IMR-90 (cell line): ENCODE data around the gene CFAP300. TPM values are rescaled to one million over a fixed set of nuclear protein-coding genes. Genes with fewer than 3 reads are reported as not detected.
A peak's percentile ranks its signal among the peaks of the same experiment; 100 is the strongest.

Experiments used
- ATAC-seq: fragments of 200-7000 bp; cut with Tn5 transposase; 2 replicates; pipeline ENCODE4 v1.9.1; 2020; ENCODE audit warnings: low read depth, mild to moderate bottlenecking, moderate library complexity
- BruUV-seq: library from RNA; stranded (reverse); fragments of 400-500 nt; replicated peaks from 2 replicates; lab custom pipeline; 2021; lab: Mats Ljungman, UMichigan
- CTCF ChIA-PET: fragments of 300-600 bp; formaldehyde crosslinking; extraction: SDS; loops from one replicate; lab custom pipeline; 2021; ENCODE audit warnings: antibody characterized with exemption; lab: Yijun Ruan, JAX
- POLR2A ChIA-PET: fragments of 300-600 bp; sonication (Branson Sonifier 250); formaldehyde crosslinking; loops from one replicate; lab custom pipeline; 2022; ENCODE audit warnings: antibody characterized with exemption; ENCODE audit not compliant: unreplicated experiment; lab: Charles Lee
- DNase-seq: peaks from one replicate; pipeline ENCODE4 v3.0.0; 2013
- H2AFZ ChIP-seq: replicated peaks from 2 replicates; pipeline ENCODE3; 2013; ENCODE audit warnings: low read length, mild to moderate bottlenecking; ENCODE audit not compliant: poor library complexity
- H2AK5ac ChIP-seq: 2 replicates; pipeline ENCODE4 v1.6.1; 2013; ENCODE audit warnings: low read depth, low read length, inconsistent platforms
- H2AK9ac ChIP-seq: replicated peaks from 2 replicates; pipeline ENCODE3; 2013; ENCODE audit warnings: mild to moderate bottlenecking, low read depth, low read length, moderate library complexity; ENCODE audit not compliant: poor library complexity
- H2BK120ac ChIP-seq: 2 replicates; pipeline ENCODE4 v1.6.1; 2013; ENCODE audit warnings: low read depth, low read length, inconsistent platforms
- H2BK15ac ChIP-seq: 3 replicates; pipeline ENCODE4 v1.6.1; 2013; ENCODE audit warnings: low read depth, low read length, inconsistent platforms
- H2BK20ac ChIP-seq: 2 replicates; pipeline ENCODE4 v1.6.1; 2013; ENCODE audit warnings: low read depth, mild to moderate bottlenecking, inconsistent platforms, low read length, moderate library complexity
- H2BK5ac ChIP-seq: 2 replicates; pipeline ENCODE4 v1.6.1; 2013; ENCODE audit warnings: mild to moderate bottlenecking, low read depth, low read length, inconsistent platforms; ENCODE audit not compliant: poor library complexity, severe bottlenecking
- H3K14ac ChIP-seq: replicated peaks from 2 replicates; pipeline ENCODE4 v1.6.1; 2013; ENCODE audit warnings: low read depth, low read length, inconsistent platforms
- H3K18ac ChIP-seq: 2 replicates; pipeline ENCODE4 v1.6.1; 2013; ENCODE audit warnings: low read depth, low read length, control low read depth
- H3K23ac ChIP-seq: 2 replicates; pipeline ENCODE4 v1.6.1; 2013; ENCODE audit warnings: low read depth, low read length, inconsistent platforms
- H3K27ac ChIP-seq: 2 replicates; pipeline ENCODE4 v1.5.1; 2013; ENCODE audit warnings: mild to moderate bottlenecking, control low read depth, low read length; ENCODE audit not compliant: insufficient read depth
- H3K27me3 ChIP-seq: 2 replicates; pipeline ENCODE4 v1.6.1; 2013; ENCODE audit warnings: low read length; ENCODE audit not compliant: control insufficient read depth, insufficient read depth
- H3K36me3 ChIP-seq: 2 replicates; pipeline ENCODE4 v1.6.1; 2013; ENCODE audit warnings: low read length, mixed read lengths; ENCODE audit not compliant: control insufficient read depth, insufficient read depth
- H3K4ac ChIP-seq: 2 replicates; pipeline ENCODE4 v1.6.1; 2013; ENCODE audit warnings: low read depth, low read length, inconsistent platforms
- H3K4me1 ChIP-seq: 2 replicates; pipeline ENCODE4 v1.6.1; 2013; ENCODE audit warnings: low read length, mixed read lengths; ENCODE audit not compliant: control insufficient read depth, insufficient read depth
- H3K4me2 ChIP-seq: 2 replicates; pipeline ENCODE4 v1.6.1; 2013; ENCODE audit warnings: low read depth, mild to moderate bottlenecking, control low read depth, low read length, moderate library complexity
- H3K4me3 ChIP-seq: 2 replicates; pipeline ENCODE4 v1.5.1; 2013; ENCODE audit warnings: low read depth, mild to moderate bottlenecking, control low read depth, low read length, moderate library complexity; ENCODE audit not compliant: insufficient read depth
- H3K56ac ChIP-seq: 2 replicates; pipeline ENCODE4 v1.6.1; 2013; ENCODE audit warnings: low read length, inconsistent platforms; ENCODE audit not compliant: insufficient read depth; ENCODE audit errors: extremely low read depth
- H3K79me1 ChIP-seq, 2 experiments: 2 replicates each; pipeline ENCODE4 v1.6.1; 2013; ENCODE audit warnings: low read length in 2 of 2, inconsistent platforms in 1 of 2, low read depth in 1 of 2
- H3K9ac ChIP-seq: 2 replicates; pipeline ENCODE4 v1.6.1; 2013; ENCODE audit warnings: low read depth, low read length, control low read depth
- H3K9me1 ChIP-seq: 2 replicates; pipeline ENCODE4 v1.6.1; 2013; ENCODE audit warnings: low read length, inconsistent platforms; ENCODE audit not compliant: insufficient read depth
- H3K9me3 ChIP-seq: 2 replicates; pipeline ENCODE4 v1.6.1; 2013; ENCODE audit warnings: low read length; ENCODE audit not compliant: control insufficient read depth, insufficient read depth
- H4K20me1 ChIP-seq: 2 replicates; pipeline ENCODE4 v1.6.1; 2013; ENCODE audit warnings: low read length, inconsistent platforms; ENCODE audit not compliant: insufficient read depth
- H4K5ac ChIP-seq: 2 replicates; pipeline ENCODE4 v1.6.1; 2013; ENCODE audit warnings: mild to moderate bottlenecking, low read depth, low read length, control low read depth
- H4K8ac ChIP-seq, 2 experiments: 2 replicates each; pipeline ENCODE4 v1.6.1; 2013; ENCODE audit warnings: low read depth in 2 of 2, low read length in 2 of 2, control low read depth in 1 of 2, inconsistent platforms in 1 of 2
- H4K91ac ChIP-seq: 2 replicates; pipeline ENCODE4 v1.6.1; 2013; ENCODE audit warnings: low read depth, low read length, inconsistent platforms; ENCODE audit not compliant: insufficient read depth
- BHLHE40 ChIP-seq: fragments of 150-350 bp; IDR thresholded peaks from 2 replicates; pipeline ENCODE4 v1.6.1; 2016; ENCODE audit warnings: mild to moderate bottlenecking, low read depth, low read length
- CEBPB ChIP-seq: IDR thresholded peaks from 2 replicates; pipeline ENCODE4 v1.6.1; 2012; ENCODE audit warnings: low read depth, low read length, improper control_type of control experiment
- CHD1 ChIP-seq: IDR thresholded peaks from 2 replicates; pipeline ENCODE4 v1.6.1; 2012; ENCODE audit warnings: low read depth, low read length, improper control_type of control experiment
- CTCF ChIP-seq: conservative IDR thresholded peaks from 2 replicates; pipeline ENCODE4 v1.5.1; 2012; ENCODE audit warnings: mild to moderate bottlenecking, low read depth, low read length, improper control_type of control experiment
- ELK1 ChIP-seq: fragments of 150-350 bp; IDR thresholded peaks from 2 replicates; pipeline ENCODE4 v1.6.1; 2016; ENCODE audit warnings: low read depth, mild to moderate bottlenecking, low read length, moderate library complexity, borderline replicate concordance
- FOS ChIP-seq: fragments of 150-350 bp; IDR thresholded peaks from 2 replicates; pipeline ENCODE4 v1.6.1; 2016; ENCODE audit warnings: low read depth, low read length
- MAFK ChIP-seq: IDR thresholded peaks from 2 replicates; pipeline ENCODE4 v1.6.1; 2012; ENCODE audit warnings: low read depth, low read length, improper control_type of control experiment
- MAZ ChIP-seq: IDR thresholded peaks from 2 replicates; pipeline ENCODE4 v1.6.1; 2012; ENCODE audit warnings: low read depth, mild to moderate bottlenecking, low read length, improper control_type of control experiment, moderate library complexity, borderline replicate concordance
- MXI1 ChIP-seq: IDR thresholded peaks from 2 replicates; pipeline ENCODE4 v1.6.1; 2012; ENCODE audit warnings: low read depth, mild to moderate bottlenecking, low read length, moderate library complexity, borderline replicate concordance
- NFE2L2 ChIP-seq: fragments of 150-350 bp; IDR thresholded peaks from 2 replicates; pipeline ENCODE4 v1.6.1; 2016; ENCODE audit warnings: low read depth, mild to moderate bottlenecking, low read length
- POLR2A ChIP-seq: IDR thresholded peaks from 2 replicates; pipeline ENCODE4 v1.6.1; 2012; ENCODE audit warnings: mild to moderate bottlenecking, low read depth, low read length
- RAD21 ChIP-seq: IDR thresholded peaks from 2 replicates; pipeline ENCODE4 v1.6.1; 2012; ENCODE audit warnings: low read length, improper control_type of control experiment
- RCOR1 ChIP-seq: IDR thresholded peaks from 2 replicates; pipeline ENCODE4 v1.6.1; 2012; ENCODE audit warnings: mild to moderate bottlenecking, low read length, improper control_type of control experiment; ENCODE audit not compliant: insufficient replicate concordance
- RFX5 ChIP-seq: IDR thresholded peaks from 2 replicates; pipeline ENCODE4 v1.8.0; 2012; ENCODE audit warnings: low read depth, mild to moderate bottlenecking, low read length, moderate library complexity
- SMC3 ChIP-seq: fragments of 150-350 bp; IDR thresholded peaks from 2 replicates; pipeline ENCODE4 v1.6.1; 2016; ENCODE audit warnings: low read depth, mild to moderate bottlenecking, antibody characterized with exemption, low read length, moderate library complexity
- USF2 ChIP-seq: fragments of 150-350 bp; IDR thresholded peaks from 2 replicates; pipeline ENCODE4 v1.6.1; 2017; ENCODE audit warnings: mild to moderate bottlenecking, antibody characterized with exemption, low read length, low read depth
- WGBS, 2 experiments: methylation state at CpG; one replicate each; pipeline versions ENCODE4 v1.1.5 to v1.1.7; 2013; ENCODE audit warnings: missing lambda C conversion rate in 2 of 2; ENCODE audit not compliant: insufficient read length in 1 of 2; ENCODE audit errors: extremely low coverage in 2 of 2; 5-methylcytosine and 5-hydroxymethylcytosine counted together
- dilution Hi-C: fragments of 300-500 bp; cut with HindIII; formaldehyde crosslinking; loops from one replicate; pipeline ENCODE4 v1.14.3; 2018; ENCODE audit warnings: low sequenced_read_pairs; ENCODE audit not compliant: unreplicated experiment
- in situ Hi-C: fragments of 300-500 bp; cut with MboI; formaldehyde crosslinking; loops from 3 replicates; pipeline ENCODE4 v1.14.3; 2019; ENCODE audit warnings: low sequenced_read_pairs, inconsistent platforms, mixed read lengths
- intact Hi-C: fragments of 100-400 bp; cut with micrococcal nuclease; formaldehyde crosslinking; loops from 2 replicates; pipeline ENCODE4 v1.10.0; 2022
- polyA plus RNA-seq, 3 experiments: library from polyadenylated mRNA; depleted of rRNA; stranded (reverse); fragments of >200 nt; gene quantifications; 2 replicates each; pipeline ENCODE4 v1.2.3, GENCODE V29; 2012; ENCODE audit warnings: low replicate concordance in 1 of 3
- total RNA-seq: library from RNA; depleted of rRNA; stranded (reverse); fragments of >200 nt; gene quantifications from 2 replicates; pipeline ENCODE4 v1.2.3, GENCODE V29; 2012

Gene CFAP300
- total and polyA plus RNA-seq, 2 of the 4 experiments (the other 2 are of a cell fraction), result 0.90 to 1.8 TPM

- in situ Hi-C loops (no loop called here), intact Hi-C loops (no loop called here), dilution Hi-C loops (no loop called here)
- Histone ChIP-seq H4K8ac (no peak overlapping the region), H3K9me1 (no peaks in the 10 kb centered on the region), H2BK5ac (no peak overlapping the region), H3K9ac (no peak overlapping the region), H3K14ac (no peak overlapping the region), H3K23ac (no peak overlapping the region), H3K27me3 (no peaks in the 10 kb centered on the region), H4K91ac (no peak overlapping the region), H2AFZ (no peak overlapping the region), H3K4ac (no peak overlapping the region), H2BK15ac (no peak overlapping the region), H2AK5ac (no peak overlapping the region), H4K20me1 (no peaks in the 10 kb centered on the region), H3K4me2 (no peak overlapping the region), H3K18ac (no peak overlapping the region), H2BK20ac (no peak overlapping the region), H3K4me1 (no peaks in the 10 kb centered on the region), H3K27ac (no peak overlapping the region), H3K4me3 (no peak overlapping the region), H2BK120ac (no peak overlapping the region), H3K56ac (no peak overlapping the region), H2AK9ac (no peak overlapping the region), H3K36me3 (no peaks in the 10 kb centered on the region), H3K79me1 (no peaks in the 10 kb centered on the region), H4K5ac (no peak overlapping the region), H3K9me3 (no peaks in the 10 kb centered on the region)
- BruUV-seq, result no TSS peak
- CTCF ChIA-PET, result no interaction called here
- ATAC-seq, result peak; percentile 66
- POLR2A ChIA-PET, result no interaction called here
- no peak for DNase-seq
- WGBS, 2 experiments, result no CpG with 5 or more reads among the region's 2 CpGs
- no peak for TF ChIP-seq SMC3
- TF ChIP-seq FOS, result no peak
- TF ChIP-seq MXI1, result no peak
- no peak for TF ChIP-seq RAD21
- TF ChIP-seq CTCF, result no peak
- TF ChIP-seq ELK1, result no peak
- TF ChIP-seq POLR2A, result no peak
- no peak for TF ChIP-seq MAFK
- no peak for TF ChIP-seq CEBPB
- no peak for TF ChIP-seq BHLHE40
- no peak for TF ChIP-seq RCOR1
- no peak for TF ChIP-seq NFE2L2
- no peak for TF ChIP-seq CHD1
- TF ChIP-seq RFX5, result no peak
- no peak for TF ChIP-seq MAZ
- TF ChIP-seq USF2, result no peak
Observed at GRCh38 chr11:102099755-102100154, 52.5 kb downstream of the CFAP300 start.
